GM19468 (cell line): ENCODE results near the gene ORC3.
A peak's percentile ranks its signal among the peaks of the same experiment; 100 is the strongest.
"Not testable (repeated sequence)": the region's sequence is repeated elsewhere in the genome, so short reads cannot be mapped to it uniquely, and the experiment has no call there.

Source experiments
- ATAC-seq: cut with Tn5 transposase; IDR thresholded peaks from one replicate; pipeline ENCODE4 v1.9.1; 2021; ENCODE audit warnings: mild to moderate bottlenecking, moderate library complexity, moderate number of reproducible peaks; ENCODE audit not compliant: unreplicated experiment; ENCODE audit errors: extremely low read depth

Gene ORC3

DNA sequence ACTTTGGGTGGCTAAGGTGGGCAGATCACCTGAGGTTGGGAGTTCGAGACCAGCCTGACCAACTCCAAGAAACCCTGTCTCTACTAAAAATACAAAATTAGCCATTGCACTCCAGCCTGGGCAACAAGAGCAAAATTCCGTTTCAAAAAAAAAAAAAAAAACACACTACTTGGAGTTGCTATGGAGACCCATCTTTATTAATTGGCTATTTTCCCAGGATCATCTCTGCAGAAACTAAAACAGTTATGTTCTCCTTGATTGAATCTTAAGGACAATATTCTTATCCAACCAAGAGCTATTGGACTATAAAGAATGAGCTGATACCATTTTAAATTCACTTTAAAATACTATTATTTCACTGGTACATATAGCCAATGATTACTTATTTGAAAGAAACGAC lies 97.4 kb downstream of the ORC3 start:
- no peak for ATAC-seq

DNA sequence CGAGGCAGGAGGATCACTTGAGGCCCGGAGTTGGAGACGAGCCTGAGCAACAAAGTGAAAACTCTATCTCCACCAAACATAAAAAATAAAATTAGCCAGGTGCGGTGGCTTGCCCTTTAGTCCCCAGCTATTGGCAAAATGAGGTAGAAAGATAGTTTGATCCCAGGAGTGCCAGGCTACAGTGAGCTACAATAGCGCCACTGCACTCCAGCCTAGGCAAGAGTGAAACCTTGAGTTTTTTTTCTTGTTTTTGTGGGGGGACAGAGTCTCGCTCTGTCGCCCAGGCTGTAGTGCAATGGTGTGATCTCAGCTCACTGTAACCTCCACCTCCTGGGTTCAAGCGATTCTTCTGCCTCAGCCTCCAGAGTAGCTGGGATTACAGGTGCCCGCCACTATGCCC lies 98.0 kb downstream of the ORC3 start:
- ATAC-seq = not testable (repeated sequence)

DNA sequence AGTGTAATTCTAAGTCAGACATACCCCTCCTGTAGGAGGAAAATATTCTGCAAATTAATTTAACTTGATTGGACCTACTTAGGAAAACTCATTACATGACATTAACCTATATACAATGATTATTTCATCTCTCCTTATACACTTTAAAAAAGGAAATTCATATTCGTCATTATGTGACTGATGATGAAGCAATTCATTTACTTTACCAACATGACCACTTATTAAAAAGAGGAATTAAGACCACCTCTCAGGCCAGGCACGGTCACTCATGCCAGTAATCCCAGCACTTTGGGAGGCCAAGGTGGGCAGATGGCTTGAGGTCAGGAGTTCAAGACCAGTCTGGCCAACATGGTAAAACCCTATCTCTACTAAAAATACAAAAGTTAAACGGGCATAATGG lies 100.5 kb downstream of the ORC3 start:
- no peak for ATAC-seq

DNA sequence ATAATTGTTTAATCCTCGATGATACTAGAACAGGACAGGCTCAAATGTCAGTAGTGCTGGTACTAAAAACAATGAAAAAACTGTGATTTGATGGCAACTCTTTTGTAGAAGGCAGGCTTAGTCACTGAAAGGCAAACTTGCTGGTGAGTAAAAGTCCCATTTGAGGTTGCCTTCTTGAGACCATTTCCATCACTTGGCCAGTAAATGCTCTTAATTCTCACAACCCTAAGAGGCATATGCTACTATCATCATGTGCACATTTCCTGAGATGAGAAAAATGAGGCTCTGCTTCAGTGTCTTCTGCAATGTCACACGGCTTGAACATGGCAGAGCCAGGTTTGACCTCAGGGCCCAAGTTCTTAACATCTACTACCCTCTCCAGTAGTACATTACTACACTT lies 102.2 kb downstream of the ORC3 start:
- ATAC-seq = no peak

DNA sequence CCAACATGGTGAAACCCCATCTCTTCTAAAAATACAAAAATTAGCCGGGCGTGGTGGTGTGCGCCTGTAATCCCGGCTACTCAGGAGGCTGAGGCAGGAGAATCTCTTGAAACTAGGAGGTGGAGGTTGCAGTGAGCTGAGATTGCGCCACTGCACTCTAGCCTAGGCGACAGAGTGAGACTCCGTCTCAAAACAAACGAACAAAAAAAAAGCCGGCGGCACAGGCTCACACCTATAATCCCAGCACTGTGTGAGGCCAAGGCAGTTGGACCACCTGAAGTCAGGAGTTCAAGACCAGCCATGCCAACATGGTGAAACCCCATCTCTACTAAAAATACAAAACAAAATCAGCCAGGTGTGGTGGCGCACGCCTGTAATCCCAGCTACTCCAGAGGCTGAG lies 106.9 kb downstream of the ORC3 start:
- ATAC-seq = not testable (repeated sequence)

DNA sequence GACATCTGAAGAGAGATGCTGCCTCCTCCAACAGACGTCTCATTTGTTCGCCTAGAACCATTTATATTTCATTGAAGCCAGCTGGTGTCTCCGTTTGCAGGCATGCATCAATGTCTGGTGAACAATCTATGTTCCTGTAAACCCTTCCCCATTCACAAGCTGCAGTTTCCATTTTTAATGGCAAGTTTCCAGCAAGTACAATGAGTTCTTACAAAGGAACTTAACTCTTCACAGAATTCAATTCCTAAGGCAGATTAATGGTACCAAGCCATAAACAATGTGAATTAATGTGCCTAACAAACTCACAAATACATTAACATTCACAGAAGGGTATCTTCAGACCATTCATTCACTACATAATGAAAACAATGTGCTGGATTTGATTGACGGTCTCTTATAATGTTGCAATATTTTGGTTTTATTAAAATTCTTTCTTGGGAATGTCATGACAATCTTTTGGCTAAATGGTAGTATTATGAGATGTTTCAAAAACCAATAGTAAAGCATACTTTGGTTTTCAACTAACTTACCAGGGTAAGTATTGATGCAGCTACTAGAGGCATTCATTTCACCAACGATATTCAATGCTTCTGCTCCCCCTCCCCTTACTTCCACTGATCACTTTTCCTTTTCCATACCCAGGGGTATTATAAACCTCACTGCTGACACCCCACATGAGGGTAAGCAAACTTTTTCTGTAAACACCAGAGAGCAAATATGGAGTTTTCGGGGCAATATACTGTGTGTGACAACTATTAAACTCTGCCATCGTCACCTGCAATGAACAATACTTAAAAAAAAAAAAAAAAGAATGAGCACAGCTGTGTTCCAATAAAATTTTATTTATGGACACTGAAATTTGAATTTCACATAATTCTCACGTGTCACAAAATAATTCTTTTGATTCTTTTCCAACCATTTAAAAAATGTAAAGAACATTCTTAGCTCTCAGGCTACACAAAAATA lies 107.9 kb downstream of the ORC3 start:
- ATAC-seq = no peak

DNA sequence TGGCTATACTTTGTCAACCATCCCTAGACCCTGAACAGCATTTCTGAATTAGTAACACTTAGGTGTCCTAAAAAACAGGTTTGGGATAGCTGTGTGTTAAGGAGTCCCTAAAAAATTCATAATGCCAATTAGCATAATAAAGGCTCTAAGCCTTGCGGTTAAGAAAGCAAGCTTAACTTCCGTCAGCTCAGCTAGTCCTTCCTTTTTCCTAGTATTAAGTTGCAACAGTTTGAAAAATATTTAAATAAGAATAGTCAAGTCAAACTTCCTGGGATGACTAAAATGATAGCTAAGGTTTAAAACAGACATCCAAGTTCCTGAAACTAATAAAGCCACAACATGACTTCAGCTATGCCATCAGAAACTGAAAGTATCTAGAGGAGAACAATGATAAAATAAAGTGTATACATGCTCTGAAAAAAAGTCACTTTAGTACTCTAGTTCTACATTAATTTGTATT lies 108.6 kb downstream of the ORC3 start:
- no peak for ATAC-seq

DNA sequence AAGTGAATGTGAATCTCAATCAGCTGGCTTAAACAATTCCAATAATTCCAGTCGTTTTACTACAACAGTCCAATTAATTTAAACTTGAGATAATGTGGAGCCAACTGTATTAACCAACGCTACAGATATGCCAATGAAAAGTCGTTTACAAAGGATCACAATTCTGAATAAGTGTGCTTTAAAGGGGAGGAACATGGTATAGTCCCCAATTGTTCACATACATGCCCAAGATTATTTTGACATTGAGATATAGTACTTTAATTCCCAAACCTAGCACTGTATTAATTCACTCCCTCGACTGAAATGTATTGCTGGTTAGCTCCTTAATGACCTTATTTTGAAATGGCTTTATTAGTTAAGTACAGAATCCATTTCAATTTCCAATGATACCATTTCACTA lies 109.6 kb downstream of the ORC3 start:
- ATAC-seq = no peak

DNA sequence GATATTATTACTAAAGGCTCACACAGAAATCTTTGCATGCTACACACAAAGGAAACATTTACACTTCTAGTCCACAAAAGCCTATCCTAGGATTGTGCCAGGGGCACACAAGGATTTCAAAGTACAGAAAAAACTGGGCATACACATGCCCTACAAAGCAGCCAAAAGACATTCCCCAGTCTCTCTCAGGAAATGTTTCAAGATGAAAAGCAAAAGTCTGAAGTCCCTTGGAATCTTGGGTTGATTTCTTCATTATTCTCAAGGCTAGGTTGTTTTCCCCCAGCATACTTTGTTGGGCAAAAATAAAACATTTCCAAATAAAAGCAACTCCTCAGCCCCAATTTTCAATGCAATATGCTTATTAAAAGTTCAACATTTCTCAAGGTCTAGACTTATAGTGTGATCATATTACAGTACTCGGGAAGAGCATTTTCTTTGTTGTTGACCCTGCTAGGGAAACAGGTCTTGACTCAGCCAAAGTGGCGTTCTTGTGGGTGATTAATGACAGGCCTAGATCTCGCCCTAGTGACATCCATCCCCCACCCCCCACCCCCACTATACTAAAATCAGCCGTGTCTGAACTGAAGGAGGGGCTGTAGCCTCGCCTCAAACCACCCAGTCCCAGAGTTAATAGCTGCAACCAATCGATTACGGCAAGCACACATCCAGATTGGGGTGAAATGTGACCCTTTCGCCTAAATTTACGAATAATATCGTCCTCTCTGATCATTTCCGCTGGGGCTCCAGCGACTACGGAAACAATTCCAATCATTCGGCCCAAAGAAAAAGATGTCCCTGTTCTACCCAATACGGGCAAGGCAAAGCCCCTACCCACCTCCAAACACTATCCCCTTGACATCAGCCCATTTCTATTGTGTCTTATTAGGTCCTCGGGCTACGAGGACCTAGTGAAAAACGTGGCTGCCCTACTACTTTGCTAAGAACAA lies 110.7 kb downstream of the ORC3 start:
- no peak for ATAC-seq

DNA sequence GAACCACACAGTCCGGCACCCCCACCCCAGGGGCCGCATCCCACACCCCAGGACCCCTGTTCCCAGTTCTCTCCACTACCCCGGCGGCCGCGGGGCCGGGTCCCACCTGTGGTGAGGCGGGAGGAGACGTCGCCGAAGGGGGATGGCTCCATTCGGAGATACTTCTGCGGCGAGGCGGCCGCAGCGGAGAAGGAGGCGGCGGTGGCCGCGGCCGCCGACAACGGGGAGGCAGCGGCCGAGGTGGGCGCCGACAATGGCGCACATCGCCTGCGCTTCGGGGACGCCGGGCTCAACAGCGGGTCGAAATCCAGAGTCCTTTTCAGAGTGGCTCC lies 111.4 kb downstream of the ORC3 start:
- ATAC-seq = no peak

DNA sequence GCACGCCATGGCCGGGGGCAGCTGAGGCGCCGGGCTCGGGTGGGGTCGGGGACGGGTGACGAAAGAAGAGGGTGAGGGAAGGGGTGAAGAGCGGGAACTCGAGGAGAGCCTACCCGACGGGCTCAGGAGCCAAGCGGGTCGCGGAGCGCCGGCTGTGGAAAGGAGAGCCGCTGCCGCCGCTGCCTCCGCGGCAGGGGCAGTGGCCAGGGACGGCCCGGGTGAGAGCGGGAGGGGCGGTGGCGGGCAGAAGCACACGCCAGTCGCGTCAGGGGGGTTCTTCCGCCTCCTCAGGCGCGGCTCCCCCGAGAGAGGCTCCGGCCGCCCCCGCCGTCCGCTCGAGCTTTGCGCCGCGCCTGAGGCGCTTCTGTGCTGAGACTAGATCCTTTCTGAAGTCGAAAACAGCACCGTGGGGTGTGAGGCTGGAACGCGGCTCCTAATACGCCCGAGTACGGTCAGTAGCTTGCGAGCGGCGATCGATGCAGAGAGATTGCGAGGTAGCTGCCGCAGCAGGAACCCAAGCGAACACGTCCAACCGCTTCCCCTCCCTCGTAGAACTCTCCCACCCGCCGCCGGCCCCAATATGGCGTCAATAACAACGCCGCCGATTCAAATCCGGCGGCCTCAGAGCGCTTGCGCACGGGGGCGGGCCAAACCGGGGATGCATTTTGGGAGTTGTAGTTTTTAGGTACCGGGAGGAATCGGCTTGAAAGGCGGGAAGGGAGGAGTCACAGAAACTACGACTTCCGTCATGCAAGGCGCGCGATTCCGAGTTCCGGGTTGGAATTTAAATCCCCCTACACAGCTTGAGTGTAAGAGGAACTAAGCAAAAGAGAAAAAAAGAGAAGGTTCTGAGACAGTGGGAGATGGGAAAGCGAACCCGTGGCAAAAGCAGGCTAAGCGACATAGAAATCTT lies 112.0 kb downstream of the ORC3 start, which contains the start of gene AKIRIN2:
AKIRIN2 (minus strand) TSS at position 558 of the 913 bp plus-strand sequence; CDS start at position 9, 549 bp downstream.
- peak; percentile 69 for ATAC-seq

DNA sequence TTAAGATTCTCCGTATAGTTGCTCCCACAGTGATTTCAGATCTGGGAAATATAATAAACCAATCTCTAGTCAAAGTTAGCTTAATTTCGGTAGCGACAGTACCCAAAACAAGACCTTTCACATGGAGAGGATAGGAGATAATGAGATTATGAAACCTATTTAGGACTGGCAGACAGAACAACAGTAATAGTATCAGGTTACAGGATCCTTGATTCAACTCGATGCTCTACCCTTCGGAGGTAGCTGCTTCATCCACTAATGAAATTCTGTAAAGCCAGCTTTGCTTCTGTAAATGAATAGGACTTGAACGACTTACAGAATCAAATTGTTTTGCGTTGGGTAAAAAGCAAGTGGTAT lies 112.6 kb downstream of the ORC3 start:
- no peak for ATAC-seq

DNA sequence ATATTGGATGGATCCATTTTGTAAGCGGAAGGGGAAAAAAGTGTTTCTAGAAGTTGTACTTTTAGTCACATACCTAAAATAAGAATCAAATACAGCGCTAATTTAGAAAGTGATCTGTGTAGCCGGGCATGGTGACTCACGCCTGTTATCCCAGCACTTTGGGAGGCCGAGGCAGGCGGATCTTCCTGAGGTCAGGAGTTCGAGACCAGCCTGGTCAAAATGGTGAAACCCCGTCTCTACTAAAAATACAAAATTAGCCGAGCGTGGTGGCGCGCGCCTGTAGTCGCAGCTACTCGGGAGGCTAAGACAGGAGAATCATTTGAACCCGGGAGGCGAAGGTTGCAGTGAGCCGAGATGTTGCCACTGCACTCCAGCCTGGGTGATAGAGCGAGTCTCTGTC lies 113.1 kb downstream of the ORC3 start:
- not testable (repeated sequence) for ATAC-seq

DNA sequence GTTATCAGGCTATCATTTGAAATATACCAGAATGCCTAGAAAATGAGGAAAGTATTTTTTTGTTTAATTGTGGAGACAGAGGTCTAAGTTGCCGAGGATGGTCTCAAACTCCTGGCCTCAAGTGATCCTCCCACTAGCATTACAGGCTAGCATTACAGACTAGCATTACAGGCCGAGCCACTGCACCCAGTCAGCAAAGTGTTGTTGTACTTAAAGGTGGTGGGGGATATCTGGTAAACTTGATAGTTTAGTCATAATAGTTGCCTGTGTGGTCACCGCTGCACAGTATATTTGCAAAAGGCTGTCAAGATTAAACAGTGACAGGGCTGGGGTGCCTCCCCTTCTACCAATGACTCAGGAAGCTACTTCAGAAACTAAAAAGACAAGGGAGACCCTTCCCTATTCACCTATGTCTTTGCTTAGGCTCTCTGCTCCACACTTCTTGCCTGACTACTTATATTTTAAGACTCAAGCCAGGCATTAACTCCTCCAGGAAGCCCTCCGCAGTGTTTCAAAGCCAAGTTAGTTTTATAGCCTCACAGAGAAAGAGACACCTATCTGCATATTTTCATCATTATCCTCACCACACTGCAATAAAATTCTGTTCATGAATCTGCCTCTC lies 115.2 kb downstream of the ORC3 start:
- no peak for ATAC-seq

DNA sequence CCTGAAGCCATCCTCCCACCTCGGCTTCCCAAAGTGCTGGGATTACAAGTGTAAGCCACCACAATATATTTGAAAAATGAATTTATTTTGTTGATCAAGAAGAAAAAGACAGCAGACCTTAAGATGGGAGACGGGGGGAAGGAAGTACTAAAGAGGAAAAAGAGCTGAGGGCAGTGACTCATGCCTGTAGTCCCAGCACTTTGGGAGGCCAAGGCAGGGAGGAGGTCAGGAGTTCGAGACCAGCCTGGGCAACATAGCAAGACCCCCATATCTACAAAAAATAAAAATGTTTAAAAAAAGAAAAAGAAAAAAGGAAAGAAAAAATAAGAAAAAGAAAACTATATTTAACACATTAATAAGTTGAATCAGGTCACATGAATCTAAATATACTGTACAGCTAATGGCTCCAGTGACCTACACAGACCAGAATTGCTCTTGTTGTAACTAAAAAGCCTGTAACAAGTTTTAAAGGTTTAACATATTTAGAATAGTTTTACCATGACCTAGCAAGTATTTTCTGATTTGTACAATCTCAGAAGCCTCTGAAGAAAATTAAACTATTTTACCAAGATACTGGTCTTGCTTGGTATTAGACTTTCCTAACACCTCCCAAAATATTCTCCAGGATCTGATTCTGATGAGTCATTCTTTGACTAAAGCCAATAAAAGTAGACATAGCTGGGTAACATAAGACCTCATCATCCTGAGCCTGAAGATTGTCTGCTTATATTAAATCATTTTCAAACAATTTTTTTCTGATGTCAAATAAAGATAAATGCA lies 116.4 kb downstream of the ORC3 start:
- ATAC-seq = no peak

DNA sequence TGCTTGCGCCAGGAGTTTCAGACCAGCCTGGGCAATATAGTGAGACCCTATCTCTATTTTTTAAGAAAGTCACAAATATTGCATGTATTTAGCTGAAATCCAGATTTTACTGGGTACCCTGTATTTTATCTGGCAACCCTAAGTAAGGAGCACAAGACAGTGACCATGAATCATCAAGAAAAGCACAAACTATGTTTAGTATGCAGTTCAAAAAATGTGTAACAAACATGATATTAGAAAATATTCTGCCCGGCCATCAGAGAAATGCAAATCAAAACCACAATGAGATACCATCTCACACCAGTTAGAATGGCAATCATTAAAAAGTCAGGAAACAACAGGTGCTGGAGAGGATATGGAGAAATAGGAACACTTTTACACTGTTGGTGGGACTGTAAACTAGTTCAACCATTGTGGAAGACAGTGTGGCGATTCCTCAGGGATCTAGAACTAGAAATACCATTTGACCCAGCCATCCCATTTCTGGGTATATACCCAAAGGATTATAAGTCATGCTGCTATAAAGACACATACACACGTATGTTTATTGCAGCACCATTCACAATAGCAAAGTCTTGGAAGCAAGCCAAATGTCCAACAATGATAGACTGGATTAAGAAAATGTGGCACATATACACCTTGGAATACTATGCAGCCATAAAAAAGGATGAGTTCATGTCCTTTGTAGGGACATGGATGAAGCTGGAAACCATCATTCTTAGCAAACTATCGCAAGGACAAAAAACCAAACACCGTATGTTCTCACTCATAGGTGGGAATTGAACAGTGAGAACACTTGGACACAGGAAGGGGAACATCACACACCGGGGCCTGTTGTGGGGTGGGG lies 118.9 kb downstream of the ORC3 start:
- ATAC-seq = not testable (repeated sequence)

DNA sequence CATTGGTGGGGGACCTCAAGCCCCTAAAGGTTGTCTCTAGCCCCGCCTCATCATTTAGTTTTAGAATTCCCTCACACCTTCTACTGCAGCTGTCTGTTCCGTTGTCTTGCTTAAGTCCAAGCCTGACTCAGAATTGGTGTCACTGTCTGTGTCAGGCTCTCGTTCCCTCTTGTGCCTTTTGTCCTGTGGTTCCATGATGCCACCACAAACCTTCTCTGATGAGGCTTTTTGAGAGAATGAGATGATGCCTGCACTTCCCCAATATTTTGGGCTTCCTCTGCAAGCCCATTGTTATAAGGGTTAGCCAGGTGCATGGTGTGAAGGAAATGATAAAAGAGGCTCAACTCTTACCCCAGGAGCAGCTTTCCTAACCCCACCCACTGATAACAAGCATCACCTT lies 120.2 kb downstream of the ORC3 start:
- no peak for ATAC-seq

DNA sequence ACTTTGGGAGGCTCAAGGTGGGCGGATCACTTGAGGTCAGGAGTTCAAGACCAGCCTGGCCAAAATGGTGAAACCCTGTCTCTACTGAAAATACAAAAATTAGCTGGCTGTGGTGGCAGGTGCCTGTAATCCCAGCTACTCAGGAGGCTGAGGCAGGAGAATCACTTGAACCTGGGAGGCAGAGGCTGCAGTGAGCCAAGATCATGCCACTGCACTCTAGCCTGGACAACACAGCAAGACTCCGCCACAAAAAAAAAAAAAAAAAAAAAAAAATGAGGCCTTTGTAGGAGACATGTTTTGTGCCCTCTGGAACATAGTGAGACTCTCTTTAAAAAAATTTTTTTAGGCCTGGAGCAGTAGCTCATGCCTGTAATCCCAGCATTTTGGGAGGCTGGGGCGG lies 122.8 kb downstream of the ORC3 start:
- ATAC-seq = not testable (repeated sequence)
